HG03103 (cell line): ENCODE measurements around the gene OR2T35.

Source experiments
- ATAC-seq: cut with Tn5 transposase; IDR thresholded peaks from one replicate; pipeline ENCODE4 v1.9.1; 2021; ENCODE audit warnings: low read depth; ENCODE audit not compliant: unreplicated experiment

The OR2T35 gene

DNA sequence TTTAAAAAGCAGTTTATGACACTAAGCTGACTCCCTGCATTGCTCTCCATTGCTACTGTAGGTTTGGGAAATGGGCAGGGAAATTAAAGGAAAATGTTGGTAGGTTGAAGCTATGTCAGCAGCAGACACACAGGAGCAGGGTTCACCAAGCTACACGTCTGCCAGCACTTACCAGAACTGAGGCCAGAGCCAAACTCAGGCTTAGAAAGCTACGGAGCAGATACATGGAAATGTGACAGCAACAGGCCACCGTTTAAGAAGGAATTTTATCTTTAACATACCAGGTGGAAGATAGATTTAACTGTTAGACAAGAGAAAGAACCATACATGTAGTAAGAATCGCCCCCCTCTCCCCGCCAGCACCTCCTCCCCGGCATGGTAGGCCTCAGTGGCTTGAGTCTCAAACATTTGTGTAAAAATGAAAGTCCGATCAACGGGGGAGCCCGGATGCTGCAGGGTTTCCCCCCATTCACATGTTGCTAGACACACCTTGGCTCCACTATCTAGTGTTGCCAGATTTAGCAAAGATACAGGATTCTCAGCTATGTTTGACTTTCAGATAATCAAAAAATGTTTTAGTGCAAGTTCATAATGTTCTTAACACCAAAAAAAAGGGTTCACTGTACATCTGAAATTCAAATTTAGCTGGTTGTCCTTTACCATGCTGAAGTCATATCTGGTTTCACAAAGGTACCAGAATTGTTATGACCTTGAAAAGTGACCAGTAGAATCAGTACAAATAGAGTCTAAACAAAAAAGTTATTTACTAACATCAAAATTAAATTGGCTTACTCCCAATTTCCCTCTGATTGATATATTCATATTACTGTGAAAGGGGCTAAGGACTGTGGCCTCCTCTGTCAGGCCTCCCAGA is 16.9 kb downstream of the OR2T35 start:
- ATAC-seq: peak; percentile 88

DNA sequence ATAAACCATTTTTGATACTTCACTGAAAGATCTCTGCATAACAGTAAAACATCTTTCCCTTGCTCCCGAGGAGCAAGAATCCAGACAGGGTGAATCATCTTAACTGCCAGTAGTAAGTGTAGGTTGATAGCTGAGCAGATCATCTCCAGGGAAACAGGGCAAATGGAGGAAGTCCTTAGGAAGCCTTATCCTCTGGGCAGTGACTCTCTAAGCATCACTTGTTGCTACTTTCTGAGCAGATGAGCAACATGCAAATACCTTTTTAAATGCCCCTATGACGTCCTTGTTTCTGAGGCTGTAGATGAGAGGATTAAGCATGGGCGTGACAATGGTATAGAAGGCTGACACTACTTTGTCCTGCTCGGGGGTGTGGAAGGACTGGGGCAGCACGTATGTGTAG is 19.1 kb downstream of the OR2T35 start:
- no peak for ATAC-seq

DNA sequence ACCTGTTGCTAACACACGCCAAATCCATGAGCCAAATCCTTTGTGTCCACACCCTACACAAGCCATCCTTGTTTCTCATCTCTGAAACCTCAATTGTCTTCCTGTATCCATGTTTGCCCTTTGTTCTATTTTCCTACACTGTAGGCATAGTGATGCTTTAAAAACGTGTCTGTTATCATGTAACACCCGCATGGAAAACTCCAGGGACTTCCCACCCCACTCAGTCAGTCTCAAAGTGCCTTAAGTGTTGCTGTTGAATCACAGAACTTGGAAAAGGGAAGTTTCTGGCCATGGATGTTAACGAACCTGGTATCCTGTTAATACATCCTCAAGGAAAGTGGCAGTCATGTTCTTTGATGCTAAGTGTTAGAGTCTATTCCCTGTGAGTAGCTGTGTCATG is 19.9 kb downstream of the OR2T35 start:
- no peak for ATAC-seq

DNA sequence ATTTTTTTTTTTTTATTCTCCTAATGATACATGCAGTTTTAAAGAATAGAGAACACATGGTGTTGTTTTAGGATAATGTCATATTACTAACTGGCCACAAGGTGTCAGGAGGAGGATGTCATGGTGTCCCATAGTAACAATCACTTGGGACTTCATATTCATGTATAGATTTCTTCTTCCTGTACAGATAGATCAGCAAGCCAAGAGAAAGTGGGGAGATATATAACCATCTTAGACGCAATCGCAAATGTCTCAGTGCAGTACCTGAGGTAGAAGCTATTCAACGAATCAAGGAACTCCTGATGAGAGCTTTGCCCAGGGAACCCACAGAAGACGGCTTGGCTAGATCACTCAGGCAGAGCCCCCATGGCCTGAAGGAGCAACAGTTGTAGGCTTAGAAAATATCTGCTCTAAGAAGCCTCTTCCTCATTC is 22.5 kb downstream of the OR2T35 start:
- peak; percentile 90 for ATAC-seq

DNA sequence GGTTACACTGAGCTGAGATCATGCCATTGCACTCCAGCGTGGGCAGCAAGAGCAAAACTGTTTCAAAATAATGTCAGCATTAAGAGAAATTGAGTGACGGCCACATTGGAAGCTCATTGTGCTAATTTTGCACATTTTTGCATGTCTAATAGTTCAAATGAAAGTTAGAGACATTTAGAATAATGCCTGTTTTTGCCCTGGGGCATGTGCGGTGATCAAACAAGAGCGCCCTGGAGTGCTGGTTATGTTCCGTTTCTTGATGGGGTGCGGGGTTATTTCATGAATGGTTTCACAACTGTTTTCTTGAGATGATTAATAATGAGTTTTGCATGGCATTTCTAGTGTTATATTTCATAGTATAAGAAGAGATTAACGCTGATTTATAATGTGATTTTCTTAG is 23.3 kb downstream of the OR2T35 start:
- ATAC-seq: no peak

DNA sequence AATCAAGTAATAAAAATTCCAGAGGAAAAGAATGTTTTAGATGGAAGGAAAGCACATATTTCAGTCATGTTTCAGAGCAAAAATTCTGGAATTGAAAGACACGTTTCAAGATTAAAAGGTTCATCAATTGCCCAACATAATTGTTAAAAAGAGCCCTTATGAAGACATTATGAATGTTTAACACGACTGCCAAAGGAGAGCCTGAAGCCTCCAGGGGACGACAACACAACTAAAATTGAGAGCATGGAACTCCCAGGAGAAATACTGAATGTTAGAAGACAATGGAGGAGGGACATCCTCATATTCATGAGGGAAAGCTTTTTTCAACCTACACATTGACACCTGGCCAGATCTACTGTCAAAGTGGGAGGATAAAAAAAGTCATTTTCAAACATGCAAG is 26.2 kb downstream of the OR2T35 start:
- ATAC-seq: no peak

DNA sequence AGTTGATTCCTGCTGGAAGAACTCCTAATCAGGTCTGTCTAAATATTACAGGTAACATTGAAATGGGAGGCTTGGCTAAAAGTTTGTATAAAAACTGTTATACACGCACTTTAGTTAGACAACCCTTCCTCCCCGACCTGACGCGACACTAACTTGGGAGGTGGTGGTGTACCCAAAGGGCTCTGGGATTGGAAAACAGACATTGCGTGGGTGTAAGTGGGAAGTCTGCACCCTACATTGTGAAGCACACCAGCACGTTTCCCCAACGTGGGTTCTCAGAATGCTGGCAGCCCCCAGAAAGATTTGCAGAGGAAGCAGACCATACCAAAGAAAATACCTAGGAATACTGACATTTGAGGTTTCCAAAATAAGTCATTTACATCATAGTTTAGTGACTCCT is 27.0 kb downstream of the OR2T35 start:
- ATAC-seq: no peak

DNA sequence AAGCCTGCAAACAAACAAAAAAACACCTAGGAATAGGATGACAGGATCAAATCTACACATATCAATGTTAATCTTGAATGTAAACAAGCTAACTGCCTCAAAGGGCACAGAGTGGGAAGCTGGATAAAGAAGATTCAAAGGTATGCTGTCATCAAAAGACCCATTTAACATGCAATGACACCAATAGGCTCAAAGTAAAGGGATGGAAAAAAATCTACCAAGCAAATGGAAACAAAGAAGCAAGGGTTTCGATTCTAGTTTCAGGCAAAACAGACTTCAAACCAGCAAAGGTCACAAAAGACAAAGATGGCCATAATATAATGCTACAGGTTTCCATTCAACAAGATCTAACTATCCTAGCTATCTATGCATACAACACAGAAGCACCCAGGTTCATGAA is 31.3 kb downstream of the OR2T35 start:
- ATAC-seq: no peak

DNA sequence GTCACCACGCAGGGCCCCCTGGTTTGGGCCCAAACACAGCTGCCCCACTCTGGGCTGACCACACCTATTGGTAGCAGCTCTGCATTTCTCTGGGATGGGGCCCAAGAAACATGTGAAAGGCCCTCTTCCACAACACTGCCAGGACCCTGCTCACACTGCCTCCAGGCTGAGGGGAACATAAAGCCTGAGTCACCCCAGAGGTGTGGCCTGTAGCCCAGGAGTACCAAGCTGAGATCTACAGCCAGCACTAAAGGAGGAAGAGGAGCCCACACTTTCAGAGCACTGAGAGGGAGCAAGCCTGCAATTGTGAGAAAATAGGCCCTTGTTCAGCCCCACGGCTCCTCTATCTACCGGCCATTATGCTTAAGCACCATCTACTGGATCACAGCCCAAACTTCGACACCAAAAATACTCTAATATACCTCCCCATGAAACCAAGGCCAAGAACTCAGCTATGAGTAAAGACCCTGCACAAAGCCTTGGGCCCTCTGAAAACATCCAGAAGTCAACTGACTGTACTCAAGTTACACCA is 33.1 kb downstream of the OR2T35 start:
- ATAC-seq: no peak

DNA sequence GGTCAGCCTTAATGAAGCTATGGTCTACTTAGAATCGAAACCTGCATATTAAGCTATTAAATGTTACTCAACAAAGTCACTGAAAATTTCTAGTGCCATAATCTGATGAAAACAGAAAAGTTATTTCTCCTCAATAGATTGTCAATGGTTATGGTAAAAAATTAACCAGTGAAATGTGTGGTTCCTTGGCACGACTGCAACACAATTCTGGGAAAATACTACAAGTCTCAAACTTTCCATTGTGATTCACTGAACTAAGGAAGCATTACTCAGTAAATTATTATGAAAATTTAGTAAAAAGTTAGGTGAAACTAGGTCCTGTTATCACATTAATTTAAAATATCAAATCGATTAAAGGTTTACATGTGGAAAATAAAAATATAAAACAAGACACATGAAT is 34.8 kb downstream of the OR2T35 start:
- ATAC-seq: no peak

DNA sequence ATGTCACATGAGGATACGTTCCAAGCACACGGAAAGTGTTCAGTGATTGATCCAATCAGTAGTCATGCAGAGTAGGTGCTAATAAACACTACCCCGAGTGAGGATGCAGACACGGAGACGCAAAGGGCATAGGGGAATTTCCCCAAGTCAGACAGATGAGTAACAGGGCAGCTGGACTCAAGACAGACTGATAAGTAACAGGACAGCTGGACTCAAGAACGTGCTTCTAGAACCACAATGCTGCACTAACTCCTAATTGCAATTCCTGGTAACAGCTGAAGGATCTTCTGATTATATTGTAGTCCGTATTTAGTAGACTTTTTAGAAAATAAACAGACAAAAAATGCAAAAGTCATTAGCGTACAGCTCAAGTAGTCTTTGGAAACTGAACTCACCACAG is 45.7 kb downstream of the OR2T35 start:
- no peak for ATAC-seq

DNA sequence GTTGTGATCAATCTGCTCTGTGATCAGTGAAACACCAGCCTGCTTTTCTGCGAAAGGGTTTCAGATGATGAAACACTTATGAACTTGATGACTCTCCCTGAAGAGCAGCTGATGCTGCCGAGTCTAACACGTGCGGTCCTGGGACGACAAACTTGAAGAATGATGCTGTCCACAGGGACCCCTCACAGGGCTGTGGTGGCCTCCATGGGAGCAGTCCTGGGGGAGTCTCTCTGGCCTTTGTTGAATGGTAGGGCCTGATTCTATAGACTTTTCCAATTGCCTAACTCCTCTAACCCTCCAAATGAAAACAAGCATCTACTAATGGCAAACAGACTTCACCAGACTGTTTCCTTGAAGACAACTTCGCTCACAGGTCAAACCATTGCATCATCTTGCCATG is 47.5 kb downstream of the OR2T35 start, which contains the start of gene OR2T10:
Gene OR2T10, minus strand, starts transcription at position 112 of the 400 bp plus-strand sequence. CDS start 3,932 bp downstream, outside the sequence.
- no peak for ATAC-seq

DNA sequence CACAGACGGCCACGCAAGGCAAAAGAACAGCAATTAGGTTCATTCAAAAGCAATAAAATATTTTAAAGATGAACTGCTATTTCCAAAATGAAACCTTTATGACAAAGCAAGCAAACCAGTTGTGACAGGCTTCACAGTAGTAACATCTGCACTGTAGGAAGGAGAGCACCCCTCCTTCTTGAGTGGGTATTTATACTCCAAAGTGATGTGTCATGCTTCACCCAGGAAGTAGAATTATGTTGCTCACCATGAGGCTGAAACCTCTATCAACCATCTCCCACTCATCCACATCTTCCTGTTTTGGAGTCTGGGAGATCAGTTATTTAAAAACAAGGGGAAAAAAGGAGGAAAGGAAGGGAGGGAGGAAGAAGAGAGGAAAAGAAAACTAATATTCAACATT is 48.5 kb downstream of the OR2T35 start:
- no peak for ATAC-seq

DNA sequence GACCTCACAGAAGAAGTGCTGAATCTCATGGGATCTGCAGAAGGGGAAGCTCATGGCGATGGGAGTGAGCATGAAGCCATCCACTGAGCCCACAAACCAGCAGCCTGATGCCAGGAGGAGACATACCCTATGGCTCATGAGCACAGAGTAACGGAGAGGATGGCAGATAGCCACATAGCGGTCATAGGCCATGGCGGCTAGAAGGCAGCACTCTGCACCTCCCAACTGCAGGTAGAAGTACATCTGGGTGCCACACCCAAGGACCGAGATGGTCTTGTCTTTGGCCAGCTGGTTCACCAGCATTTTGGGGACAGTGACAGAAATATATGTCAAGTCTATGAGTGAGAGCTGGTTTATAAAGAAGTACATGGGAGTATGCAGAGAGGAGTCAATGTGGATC is 51.9 kb downstream of the OR2T35 start:
- no peak for ATAC-seq

DNA sequence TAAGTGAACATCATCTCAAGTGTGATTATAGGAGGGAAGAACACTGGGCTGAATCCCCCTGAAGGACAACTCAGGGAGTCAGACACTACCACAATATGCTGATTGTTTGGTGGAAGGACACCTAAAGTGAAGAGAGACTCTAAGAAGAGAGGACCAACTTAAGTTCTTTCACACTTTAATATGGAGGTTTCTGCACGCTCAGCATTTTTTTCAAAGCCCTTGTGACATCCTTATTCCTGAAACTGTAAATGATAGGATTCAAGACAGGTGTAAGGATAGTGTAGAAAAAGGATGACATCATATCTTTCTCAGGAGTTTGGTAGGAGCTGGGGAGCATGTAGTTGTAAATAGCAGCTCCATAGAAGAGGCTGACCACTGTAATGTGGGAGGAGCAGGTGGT is 52.4 kb downstream of the OR2T35 start:
- no peak for ATAC-seq

DNA sequence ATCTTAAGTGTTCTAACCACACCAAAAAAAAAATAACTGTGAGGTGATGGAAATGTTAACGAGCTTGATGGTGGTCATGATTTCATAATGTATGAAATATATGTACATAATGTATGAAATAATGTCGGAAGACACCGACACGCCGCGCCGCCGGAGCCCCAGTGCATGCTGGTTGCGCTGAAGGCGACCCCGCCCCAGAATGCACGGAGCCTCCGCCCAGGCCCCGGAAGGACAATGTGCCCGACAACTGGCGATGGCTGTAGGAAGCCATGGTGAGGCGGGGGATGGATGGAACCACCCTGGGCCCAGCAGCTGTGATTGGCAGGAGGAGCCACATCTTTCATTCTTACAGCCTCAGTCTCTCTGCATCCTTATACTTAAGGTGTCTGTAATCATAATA is 55.0 kb downstream of the OR2T35 start:
- no peak for ATAC-seq

DNA sequence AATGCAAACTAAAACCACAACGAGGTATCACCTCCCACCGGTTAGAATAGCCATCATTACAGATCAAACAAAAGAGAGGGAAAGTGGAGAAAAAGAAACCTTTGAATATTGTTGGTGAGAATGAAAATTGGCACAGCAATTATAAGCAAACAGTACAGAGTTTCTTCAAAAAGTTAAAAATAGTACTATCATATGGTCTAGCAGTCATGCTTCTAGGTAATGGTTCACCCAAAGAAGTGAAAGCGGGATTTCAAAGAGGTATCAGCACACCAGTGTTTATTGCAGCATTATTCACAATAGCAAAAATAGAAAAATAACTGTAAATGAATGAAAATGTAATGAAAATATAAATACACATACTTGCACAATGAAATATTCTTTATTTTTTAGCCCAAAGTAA is 55.7 kb downstream of the OR2T35 start:
- no peak for ATAC-seq
